Neural cell (in vitro differentiated cells): Measurements from ENCODE around the gene VWA8.

ENCODE experiments used
- MXI1 ChIP-seq: fragments of 450-650 bp; conservative IDR thresholded peaks from 2 replicates; pipeline ENCODE4 v1.6.1; 2014; ENCODE audit warnings: antibody characterized with exemption, mild to moderate bottlenecking; ENCODE audit not compliant: poor library complexity, severe bottlenecking
- POLR2AphosphoS5 ChIP-seq: IDR thresholded peaks from 2 replicates; pipeline ENCODE4 v1.6.1; 2012
- RAD21 ChIP-seq: fragments of 450-650 bp; conservative IDR thresholded peaks from 2 replicates; pipeline ENCODE4 v1.6.1; 2014; ENCODE audit warnings: antibody characterized with exemption, mild to moderate bottlenecking, moderate library complexity
- TF ChIP-seq, protein P1 (sequence below): fragments of 450-650 bp; IDR thresholded peaks from 2 replicates; pipeline ENCODE4 v1.5.1; 2014; ENCODE audit warnings: antibody characterized with exemption, mild to moderate bottlenecking, moderate library complexity; ENCODE audit not compliant: poor library complexity, severe bottlenecking

DNA sequence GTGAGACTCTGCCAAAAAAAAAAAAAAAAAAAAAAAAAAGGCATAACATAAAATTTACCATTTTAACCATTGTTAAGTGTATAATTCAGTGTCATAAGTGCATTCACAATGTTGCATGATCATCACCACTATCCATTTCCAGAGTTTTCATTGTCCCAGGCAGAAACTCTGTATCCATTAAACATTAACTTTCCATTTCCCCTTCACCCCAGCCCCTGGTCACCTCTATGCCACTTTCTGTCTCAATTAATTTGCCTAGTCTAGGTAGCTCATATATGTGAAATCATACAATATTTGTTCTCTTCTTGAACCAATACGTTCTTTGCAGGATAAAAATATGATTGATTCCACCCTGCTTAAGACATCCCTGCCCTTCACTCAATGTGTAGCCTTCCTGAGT, 31.0 kb upstream of the VWA8 start:
- TF ChIP-seq, protein P1, sequence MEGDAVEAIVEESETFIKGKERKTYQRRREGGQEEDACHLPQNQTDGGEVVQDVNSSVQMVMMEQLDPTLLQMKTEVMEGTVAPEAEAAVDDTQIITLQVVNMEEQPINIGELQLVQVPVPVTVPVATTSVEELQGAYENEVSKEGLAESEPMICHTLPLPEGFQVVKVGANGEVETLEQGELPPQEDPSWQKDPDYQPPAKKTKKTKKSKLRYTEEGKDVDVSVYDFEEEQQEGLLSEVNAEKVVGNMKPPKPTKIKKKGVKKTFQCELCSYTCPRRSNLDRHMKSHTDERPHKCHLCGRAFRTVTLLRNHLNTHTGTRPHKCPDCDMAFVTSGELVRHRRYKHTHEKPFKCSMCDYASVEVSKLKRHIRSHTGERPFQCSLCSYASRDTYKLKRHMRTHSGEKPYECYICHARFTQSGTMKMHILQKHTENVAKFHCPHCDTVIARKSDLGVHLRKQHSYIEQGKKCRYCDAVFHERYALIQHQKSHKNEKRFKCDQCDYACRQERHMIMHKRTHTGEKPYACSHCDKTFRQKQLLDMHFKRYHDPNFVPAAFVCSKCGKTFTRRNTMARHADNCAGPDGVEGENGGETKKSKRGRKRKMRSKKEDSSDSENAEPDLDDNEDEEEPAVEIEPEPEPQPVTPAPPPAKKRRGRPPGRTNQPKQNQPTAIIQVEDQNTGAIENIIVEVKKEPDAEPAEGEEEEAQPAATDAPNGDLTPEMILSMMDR = no peak
- TF ChIP-seq RAD21 = no peak
- no peak for TF ChIP-seq POLR2AphosphoS5
- no peak for TF ChIP-seq MXI1
